GM15510 (cell line): ENCODE data around the gene NEURL1.

Experiments used
- POLR2A ChIP-seq: IDR thresholded peaks from 3 replicates; pipeline ENCODE4 v1.6.1; 2011; ENCODE audit warnings: borderline replicate concordance; ENCODE audit not compliant: insufficient read length; ENCODE audit errors: extremely low read depth

Gene NEURL1

DNA sequence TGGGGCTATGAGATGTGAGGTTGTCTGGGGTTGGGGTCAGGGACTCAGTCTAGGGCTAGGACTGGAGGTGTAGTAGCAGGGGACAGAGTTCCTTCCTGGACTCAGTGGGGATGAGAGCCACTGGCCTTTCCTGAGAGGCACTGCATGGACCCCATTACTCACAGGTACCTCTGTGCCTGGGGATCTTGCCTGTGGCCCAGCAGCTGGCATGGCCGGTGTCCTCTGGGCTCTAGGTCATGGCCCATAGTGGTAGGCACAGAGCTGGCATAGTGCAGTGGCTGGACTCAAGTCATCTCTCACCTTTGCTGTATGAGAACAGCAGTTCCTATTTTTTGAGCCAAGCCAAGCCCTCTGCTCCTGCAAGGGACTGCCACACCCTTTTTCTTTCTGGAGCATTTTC lies 51.9 kb downstream of the NEURL1 start:
- TF ChIP-seq POLR2A, result no peak

DNA sequence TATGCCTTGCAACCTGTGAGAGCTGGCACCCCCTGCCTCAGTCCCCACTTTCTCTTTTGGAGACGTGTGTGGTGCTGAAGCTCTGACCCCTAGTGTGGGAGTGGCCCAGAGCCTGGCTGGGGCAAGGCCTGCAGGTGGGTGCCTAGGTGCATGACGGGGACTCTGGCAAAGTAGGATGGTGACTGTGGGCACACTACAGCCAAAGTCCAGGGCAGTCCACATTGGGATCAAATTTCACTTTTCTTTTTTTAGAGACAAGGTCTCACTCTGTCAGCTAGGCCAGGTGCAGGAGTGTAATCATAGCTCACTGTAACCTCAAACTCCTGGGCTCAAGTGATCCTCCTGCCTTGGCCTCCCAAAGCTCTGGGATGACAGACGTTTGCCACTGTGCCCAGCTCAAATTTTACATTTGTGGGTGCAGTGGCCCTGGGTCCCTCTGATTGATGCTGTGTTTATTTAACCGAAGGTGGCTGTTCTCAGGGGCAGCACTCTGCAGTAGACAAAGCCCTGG lies 52.3 kb downstream of the NEURL1 start:
- TF ChIP-seq POLR2A, result no peak

DNA sequence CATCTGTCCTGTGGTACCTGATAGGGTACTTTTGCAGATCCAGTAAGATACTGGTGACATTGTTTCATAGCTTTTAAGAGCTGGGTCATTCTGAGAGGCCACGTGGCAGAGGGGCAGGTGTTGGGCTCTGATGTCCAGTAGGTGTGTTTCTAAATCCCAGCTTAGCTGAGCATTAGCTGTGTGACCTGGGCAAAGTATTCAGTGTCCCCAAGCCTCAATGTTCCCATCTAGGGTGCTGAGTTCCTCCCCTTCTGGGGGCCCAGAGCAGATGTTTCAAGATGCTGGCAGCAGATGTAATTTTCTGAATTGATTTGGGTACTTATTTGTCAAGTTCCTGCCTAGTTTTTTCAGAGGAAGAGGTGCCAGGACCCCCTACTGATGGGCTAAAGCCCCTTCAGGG lies 52.9 kb downstream of the NEURL1 start:
- TF ChIP-seq POLR2A, result no peak

DNA sequence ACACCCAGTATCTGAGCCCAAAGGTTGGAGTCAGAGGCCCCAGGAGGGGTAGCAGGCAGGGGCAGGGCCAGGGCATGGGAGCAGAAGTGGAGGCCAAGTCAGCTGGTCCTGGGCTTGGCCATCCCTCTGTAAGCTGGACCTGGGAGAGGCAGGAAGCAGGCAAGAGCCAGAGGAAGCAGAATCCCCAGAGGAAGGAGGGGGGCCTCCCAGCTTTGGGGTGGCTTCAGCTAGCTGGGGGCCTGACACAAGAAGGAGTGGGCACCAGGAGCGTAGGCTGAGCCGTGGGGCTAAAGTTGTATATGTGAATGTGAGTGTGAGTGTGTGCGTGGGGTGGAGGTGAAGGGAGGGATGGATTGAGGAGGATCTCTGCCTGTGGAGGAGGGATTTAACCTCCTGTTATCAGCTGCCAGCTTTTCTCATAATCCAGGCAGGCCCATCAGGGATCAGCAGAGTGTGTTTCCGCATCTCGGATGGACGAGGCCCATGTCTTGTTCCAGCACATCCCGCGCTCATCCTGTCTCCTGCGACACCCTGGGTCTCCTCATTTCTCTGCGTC lies 54.0 kb downstream of the NEURL1 start:
- TF ChIP-seq POLR2A, result no peak

DNA sequence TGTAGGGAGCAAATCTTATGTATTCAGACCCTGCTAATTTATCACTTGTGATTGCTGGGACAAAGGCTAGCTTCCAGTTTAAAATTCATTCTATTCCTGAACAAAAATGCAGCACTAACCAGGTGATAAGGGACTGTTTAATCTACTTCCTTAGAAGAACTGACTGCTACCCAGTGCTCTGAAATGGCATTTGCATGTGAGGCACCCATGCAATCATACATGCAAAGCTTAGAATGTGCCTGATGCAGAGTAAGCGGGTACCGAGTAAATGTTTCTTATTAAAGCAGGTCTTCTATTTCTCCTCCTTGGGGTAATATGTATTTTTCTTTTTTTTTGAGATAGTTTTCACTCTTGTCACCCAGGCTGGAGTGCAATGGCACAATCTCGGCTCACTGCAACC lies 54.5 kb downstream of the NEURL1 start:
- TF ChIP-seq POLR2A, result no peak

- no peak for TF ChIP-seq POLR2A
Measured at GRCh38 chr10:103548581-103549348, 55.3 kb downstream of the NEURL1 start.

DNA sequence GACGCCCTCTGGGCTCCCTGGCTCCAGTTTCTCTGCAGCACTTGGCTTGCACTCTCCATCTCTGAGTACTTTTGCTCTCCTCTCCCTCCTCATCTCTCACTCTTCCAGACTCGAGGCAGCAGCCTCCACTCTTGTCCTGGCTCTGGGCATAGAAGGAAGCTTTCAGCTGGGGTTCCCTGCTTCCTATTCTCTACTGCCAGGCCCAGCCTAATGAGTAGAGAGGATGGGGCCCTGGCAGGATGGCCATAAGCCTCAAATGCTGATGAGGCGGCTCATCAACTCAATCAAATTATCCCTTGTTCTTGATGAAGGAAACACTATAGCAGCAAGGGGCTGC lies 55.8 kb downstream of the NEURL1 start:
- no peak for TF ChIP-seq POLR2A

DNA sequence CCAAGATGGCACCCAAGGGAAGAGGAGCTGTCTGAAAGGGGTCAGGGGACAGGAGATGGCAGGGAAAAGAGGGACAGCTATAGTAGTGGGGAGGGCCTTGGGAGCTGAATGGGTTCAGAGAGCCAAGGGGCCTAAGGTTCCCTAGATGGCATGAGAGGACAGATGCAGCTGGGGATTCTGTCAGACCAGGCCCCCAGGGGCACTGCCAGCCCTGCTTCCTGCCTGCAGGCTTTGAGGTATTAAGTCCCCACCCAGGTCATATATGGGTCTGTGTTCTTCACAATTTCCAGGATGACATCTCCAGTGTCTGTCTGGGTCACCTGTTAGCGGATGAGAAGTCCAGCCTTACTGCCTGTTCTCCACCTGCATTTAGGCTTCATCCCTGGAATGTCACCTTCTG lies 56.7 kb downstream of the NEURL1 start:
- no peak for TF ChIP-seq POLR2A

DNA sequence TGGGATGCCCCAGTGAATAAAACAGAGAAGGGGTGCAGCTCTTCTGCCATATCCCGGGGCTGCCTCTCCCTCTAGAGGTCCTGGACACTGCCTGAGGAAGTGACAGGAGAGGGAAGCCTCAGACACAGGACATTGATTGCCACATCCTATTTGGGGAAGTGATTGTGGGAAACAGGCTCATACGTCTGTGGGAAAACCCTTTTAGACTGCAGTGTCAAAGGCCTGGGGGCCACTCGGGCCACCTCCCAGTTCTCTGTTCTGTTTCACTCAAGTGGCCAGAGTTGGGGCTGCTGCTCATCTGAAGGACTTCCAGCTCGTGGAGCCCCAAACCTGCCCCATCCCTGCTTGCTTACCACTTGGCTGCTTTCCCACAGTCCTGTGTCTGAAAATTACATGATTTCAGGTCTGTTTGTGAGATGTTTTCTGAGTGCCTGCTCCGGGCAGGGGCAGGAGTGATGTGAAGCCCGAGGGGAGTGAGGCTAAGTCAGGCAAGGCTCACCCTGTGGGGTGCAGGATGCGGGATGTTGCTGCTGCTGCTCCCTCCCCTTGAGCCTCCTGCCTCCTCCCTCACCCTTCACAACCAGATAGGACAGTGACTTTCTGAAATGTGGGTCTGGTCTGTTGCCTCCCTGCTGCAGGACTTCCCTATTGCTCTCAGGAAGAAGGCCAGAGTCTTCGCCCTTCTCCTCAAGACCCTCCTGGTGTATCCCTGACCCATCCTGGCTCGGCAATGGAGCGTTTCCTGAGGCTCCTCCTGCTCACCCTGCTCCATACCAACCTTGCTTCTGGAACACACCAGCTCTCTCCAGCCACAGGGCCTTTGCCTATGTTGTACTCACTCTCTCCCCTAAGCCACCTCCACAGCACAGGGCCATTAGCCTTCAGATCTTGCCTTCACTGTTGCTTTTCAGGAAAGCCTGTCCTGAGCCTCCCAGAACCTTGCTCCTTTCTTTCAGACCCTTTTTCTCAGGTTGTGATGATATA lies 58.4 kb downstream of the NEURL1 start:
- TF ChIP-seq POLR2A, result no peak

DNA sequence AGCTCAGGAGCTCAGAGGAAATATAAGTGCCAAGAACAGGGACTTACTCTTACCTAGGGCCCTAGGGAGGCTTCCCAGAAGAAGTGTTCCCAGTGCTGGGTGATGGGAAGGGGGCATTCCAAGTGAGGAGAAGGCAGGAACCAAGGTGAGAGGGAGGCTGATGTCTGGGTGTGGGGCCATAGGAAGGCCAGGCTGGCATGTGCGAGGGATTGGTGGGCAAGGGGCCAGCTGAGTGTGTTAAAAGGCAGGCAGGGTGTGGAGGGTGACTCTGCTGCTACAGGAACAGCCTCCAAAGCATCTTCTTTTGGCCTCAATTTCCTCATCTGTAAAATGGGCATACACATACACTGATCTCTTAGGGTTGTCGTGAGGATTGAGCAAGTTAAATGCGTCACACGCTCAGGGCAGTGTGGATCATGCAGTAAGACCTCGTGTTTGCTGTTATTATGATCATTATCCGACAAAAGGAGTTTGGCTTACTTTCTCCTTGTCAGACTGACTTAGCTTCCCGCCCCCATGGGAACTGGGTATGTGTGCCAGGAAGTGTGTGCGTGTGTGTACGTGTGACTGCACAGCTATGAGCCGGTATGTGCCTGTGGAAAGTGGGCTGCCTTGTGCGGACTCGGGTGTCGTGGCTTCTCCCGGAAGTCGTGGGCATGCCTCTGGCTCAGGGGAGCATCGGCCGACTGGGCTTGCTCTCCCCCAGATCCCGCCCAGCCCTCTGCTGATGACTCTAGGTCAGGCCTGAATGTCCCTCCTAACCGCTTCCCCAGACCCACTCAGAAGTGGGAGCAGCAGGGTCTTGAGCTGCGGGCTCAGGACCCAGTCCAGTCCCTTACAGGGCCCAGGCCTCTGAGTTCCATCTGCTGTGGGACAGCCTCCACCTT lies 59.6 kb downstream of the NEURL1 start:
- TF ChIP-seq POLR2A, result no peak

- TF ChIP-seq POLR2A, result no peak
Measured at GRCh38 chr10:103553743-103554487, 60.4 kb downstream of the NEURL1 start.

- no peak for TF ChIP-seq POLR2A
Measured at GRCh38 chr10:103554488-103555324, 61.2 kb downstream of the NEURL1 start.

DNA sequence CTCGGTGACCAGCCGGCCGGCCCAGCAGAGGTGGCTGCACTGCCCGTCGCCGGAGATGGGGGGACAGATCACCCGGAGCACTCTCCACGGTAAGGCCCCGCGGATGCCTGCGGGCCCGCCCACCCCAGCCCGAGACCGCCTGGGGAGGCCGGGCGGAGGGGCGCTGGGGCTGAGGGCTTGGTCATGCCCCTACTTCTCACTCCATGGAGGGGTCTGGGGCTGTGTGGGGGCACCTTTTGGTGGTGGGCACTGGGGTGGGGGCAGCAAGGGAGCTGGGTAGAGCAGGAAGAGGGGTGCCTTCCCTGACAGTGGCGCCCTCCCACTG lies 61.8 kb downstream of the NEURL1 start:
- TF ChIP-seq POLR2A, result no peak
